Endothelial cell of umbilical vein (primary cell): ENCODE results near the gene SPATS1. TPM values are rescaled to one million over a fixed set of nuclear protein-coding genes. Genes with fewer than 3 reads are reported as not detected.

Experiments
- BruUV-seq: library from RNA; stranded (reverse); fragments of 400-500 nt; replicated peaks from 2 replicates; lab custom pipeline; 2021; lab: Mats Ljungman, UMichigan
- CTCF ChIA-PET: fragments of 300-600, 350-600 bp; sonication (Branson Sonifier 250); formaldehyde crosslinking; loops from one replicate; lab custom pipeline; 2021; ENCODE audit warnings: antibody characterized with exemption, inconsistent platforms; lab: Charles Lee
- POLR2A ChIA-PET: fragments of 300-600, 350-600 bp; sonication (Branson Sonifier 250); formaldehyde crosslinking; loops from one replicate; lab custom pipeline; 2021; ENCODE audit warnings: antibody characterized with exemption, inconsistent platforms; lab: Charles Lee
- DNase-seq: peaks from one replicate; pipeline ENCODE4 v3.0.0-alpha.2; 2011; ENCODE audit warnings: low read depth, low spot score
- FAIRE-seq: peaks from 2 replicates; lab custom pipeline; 2011; peaks lifted over from hg19 to GRCh38; lab: Jason Lieb, UNC
- H2AFZ ChIP-seq: 2 replicates; pipeline ENCODE4 v1.6.0; 2012; ENCODE audit warnings: low read depth, low read length, control low read depth, inconsistent platforms
- H3K27ac ChIP-seq: 2 replicates; pipeline ENCODE4 v1.5.1; 2011; ENCODE audit warnings: low read depth, mild to moderate bottlenecking, control low read depth, low read length, moderate library complexity; ENCODE audit not compliant: insufficient read depth
- H3K27me3 ChIP-seq, 2 experiments: 2 replicates each; pipeline versions ENCODE4 v1.6.0 to v1.6.1; 2011; ENCODE audit warnings: low read length in 2 of 2, mixed read lengths in 1 of 2; ENCODE audit not compliant: control insufficient read depth in 2 of 2, insufficient read depth in 2 of 2
- H3K36me3 ChIP-seq, 2 experiments: 2 replicates in 1 of 2; 3 replicates in 1 of 2; pipeline ENCODE4 v1.5.1; 2011; ENCODE audit warnings: low read length in 2 of 2, mild to moderate bottlenecking in 1 of 2, moderate library complexity in 1 of 2; ENCODE audit not compliant: control insufficient read depth in 2 of 2, insufficient read depth in 2 of 2; ENCODE audit errors: extremely low read depth in 1 of 2
- H3K4me1 ChIP-seq: 3 replicates; pipeline ENCODE4 v1.5.1; 2011; ENCODE audit warnings: mild to moderate bottlenecking, low read length; ENCODE audit not compliant: control insufficient read depth, insufficient read depth; ENCODE audit errors: extremely low read depth
- H3K4me2 ChIP-seq: 2 replicates; pipeline ENCODE4 v1.6.1; 2011; ENCODE audit warnings: low read length, control low read depth, mixed read lengths; ENCODE audit not compliant: insufficient read depth
- H3K4me3 ChIP-seq, 3 experiments: fragments of 200-600 bp in 1 of 3; sonication (generic), shearing (Covaris generic) in 1 of 3; replicated peaks in 1 of 3; 2 replicates each; pipeline ENCODE4 v1.5.1; 2011 to 2016; ENCODE audit warnings: control low read depth in 3 of 3, low read length in 3 of 3, mild to moderate bottlenecking in 2 of 3, inconsistent platforms in 1 of 3, low read depth in 1 of 3, moderate library complexity in 1 of 3; ENCODE audit not compliant: insufficient read depth in 1 of 3
- H3K79me2 ChIP-seq: 2 replicates; pipeline ENCODE4 v1.6.0; 2012; ENCODE audit warnings: low read length, inconsistent platforms; ENCODE audit not compliant: control insufficient read depth, insufficient read depth
- H3K9ac ChIP-seq: replicated peaks from 2 replicates; pipeline ENCODE3; 2011; ENCODE audit warnings: low read length, control low read depth; ENCODE audit not compliant: insufficient read depth; ENCODE audit errors: extremely low read depth
- H3K9me1 ChIP-seq: replicated peaks from 3 replicates; pipeline ENCODE4 v1.6.0; 2011; ENCODE audit warnings: mild to moderate bottlenecking, low read length; ENCODE audit not compliant: control insufficient read depth, insufficient read depth; ENCODE audit errors: extremely low read depth
- H3K9me3 ChIP-seq: replicated peaks from 2 replicates; pipeline ENCODE4 v1.5.1; 2012; ENCODE audit warnings: low read length, inconsistent platforms; ENCODE audit not compliant: control insufficient read depth, insufficient read depth
- H4K20me1 ChIP-seq: replicated peaks from 2 replicates; pipeline ENCODE3; 2011; ENCODE audit warnings: mild to moderate bottlenecking, low read length; ENCODE audit not compliant: control insufficient read depth, insufficient read depth; ENCODE audit errors: extremely low read depth
- CTCF ChIP-seq, 2 donors: IDR thresholded peaks; 1 replicate in 1 of 2; 2 replicates in 1 of 2; pipeline ENCODE4 v1.5.1; 2011; ENCODE audit warnings: low read length in 2 of 2, mild to moderate bottlenecking in 2 of 2, moderate library complexity in 2 of 2, control low read depth in 1 of 2, inconsistent platforms in 1 of 2, low read depth in 1 of 2; ENCODE audit not compliant: insufficient read depth in 1 of 2; ENCODE audit errors: extremely low read depth in 1 of 2
- EZH2 ChIP-seq: IDR thresholded peaks from 2 replicates; pipeline ENCODE4 v1.6.1; 2012; ENCODE audit warnings: borderline replicate concordance, low read depth, mild to moderate bottlenecking, moderate library complexity, low read length, inconsistent platforms; ENCODE audit not compliant: severe bottlenecking
- FOS ChIP-seq: IDR thresholded peaks from 2 replicates; pipeline ENCODE4 v1.6.1; 2011; ENCODE audit warnings: mild to moderate bottlenecking, low read length, moderate library complexity, borderline replicate concordance; ENCODE audit not compliant: insufficient read depth
- GATA2 ChIP-seq: IDR thresholded peaks from 2 replicates; pipeline ENCODE4 v1.7.0; 2011; ENCODE audit warnings: low read depth, mild to moderate bottlenecking, moderate library complexity, mixed read lengths, low read length; ENCODE audit not compliant: insufficient read length, insufficient read depth
- JUN ChIP-seq: IDR thresholded peaks from 2 replicates; pipeline ENCODE4 v1.6.1; 2011; ENCODE audit warnings: borderline replicate concordance, low read depth; ENCODE audit not compliant: insufficient read length, insufficient read depth
- MAX ChIP-seq: IDR thresholded peaks from 2 replicates; pipeline ENCODE4 v1.6.1; 2011; ENCODE audit not compliant: insufficient read depth, insufficient read length
- MYC ChIP-seq: IDR thresholded peaks from one replicate; pipeline ENCODE4 v1.6.1; 2011; ENCODE audit warnings: mild to moderate bottlenecking, low read depth, low read length
- POLR2A ChIP-seq: IDR thresholded peaks from 2 replicates; pipeline ENCODE4 v1.6.1; 2012; ENCODE audit warnings: low read depth, mild to moderate bottlenecking, control low read depth, low read length
- POLR2AphosphoS5 ChIP-seq: IDR thresholded peaks from 2 replicates; pipeline ENCODE4 v1.6.1; 2012; ENCODE audit warnings: low read depth, mild to moderate bottlenecking, control low read depth, low read length, moderate library complexity; ENCODE audit not compliant: insufficient read depth
- dilution Hi-C: fragments of 300-500 bp; cut with MboI; formaldehyde crosslinking; loops from one replicate; pipeline ENCODE4 v1.15.0; 2019; ENCODE audit warnings: low sequenced_read_pairs; ENCODE audit not compliant: extremely low pct_ligation_motif_present
- intact Hi-C: fragments of 100-400 bp; cut with micrococcal nuclease; formaldehyde crosslinking; loops from one replicate; pipeline ENCODE4 v1.10.0; 2022
- polyA plus RNA-seq, 4 experiments: library from polyadenylated mRNA; depleted of rRNA in 3 of 4; stranded (reverse) in 3 of 4; unstranded in 1 of 4; fragments of >200 nt; gene quantifications; 2 replicates each; pipeline versions ENCODE4 v1.2.1 to v1.2.3, GENCODE V29; 2011 to 2012; ENCODE audit warnings: missing spikeins in 1 of 4
- total RNA-seq: library from RNA; stranded (reverse); gene quantifications from 2 replicates; pipeline ENCODE4 v1.2.3, GENCODE V29; 2021

The SPATS1 gene
- total and polyA plus RNA-seq, 2 donors (not counting 3 experiments of a cell fraction or from before 2014, with no cell fraction given): not detected

- peaks cover 0 to 6% of the 10 kb centered on the region in 2 experiments for H3K36me3 ChIP-seq
- no peak overlapping the region for H2AFZ ChIP-seq
- peaks cover 9% of the 10 kb centered on the region for H3K79me2 ChIP-seq
- TF ChIP-seq CTCF (IDR thresholded peaks at IDR 0.05; ENCODE audit: extremely low read depth in 1 of 2, insufficient read depth in 1 of 2, low read depth in 1 of 2, low read length in 2 of 2): no peak
- TF ChIP-seq GATA2: no peak
- TF ChIP-seq JUN: no peak
- TF ChIP-seq POLR2A: no peak
- no peak overlapping the region for H3K4me3 ChIP-seq
- H4K20me1 ChIP-seq: no peaks in the 10 kb centered on the region
- peaks cover 11 to 14% of the 10 kb centered on the region in 2 experiments for H3K27me3 ChIP-seq
- H3K9ac ChIP-seq: no peak overlapping the region
- H3K4me1 ChIP-seq: peaks cover 7% of the 10 kb centered on the region
- DNase-seq: no peak
- no peak for FAIRE-seq
- CTCF ChIA-PET: no interaction called here
- no peak overlapping the region for H3K4me2 ChIP-seq
- H3K9me1 ChIP-seq: no peaks in the 10 kb centered on the region
- H3K27ac ChIP-seq: no peak overlapping the region
- POLR2A ChIA-PET: no interaction called here
- H3K9me3 ChIP-seq: no peaks in the 10 kb centered on the region
- intact Hi-C loops (no loop called here), dilution Hi-C loops (no loop called here)
- no TSS peak for BruUV-seq
Measured at GRCh38 chr6:44315516-44315915, 26.9 kb upstream of the SPATS1 start.

- Histone ChIP-seq H3K4me3 (no peak overlapping the region), H3K9me3 (no peaks in the 10 kb centered on the region), H2AFZ (no peak overlapping the region), H3K4me2 (no peak overlapping the region), H3K4me1 (peaks cover 7% of the 10 kb centered on the region), H3K9me1 (no peaks in the 10 kb centered on the region), H3K9ac (no peak overlapping the region), H3K36me3 (peaks cover 0 to 4% of the 10 kb centered on the region in 2 experiments), H3K27me3 (peaks cover 11 to 15% of the 10 kb centered on the region in 2 experiments), H4K20me1 (no peaks in the 10 kb centered on the region), H3K27ac (no peak overlapping the region), H3K79me2 (peaks cover 9% of the 10 kb centered on the region)
- intact Hi-C loops: no loop called here
- ChIA-PET POLR2A (no interaction called here), CTCF (no interaction called here)
- TF ChIP-seq MAX (no peak), MYC (no peak), POLR2A (no peak), EZH2 (no peak), POLR2AphosphoS5 (no peak), FOS (no peak), JUN (no peak), CTCF (IDR thresholded peaks at IDR 0.05; ENCODE audit: extremely low read depth in 1 of 2, insufficient read depth in 1 of 2, low read depth in 1 of 2, low read length in 2 of 2) (no peak), GATA2 (no peak)
- FAIRE-seq (no peak), DNase-seq (no peak)
- no TSS peak for BruUV-seq
- dilution Hi-C loops: no loop called here
Measured at GRCh38 chr6:44315951-44316350, 26.5 kb upstream of the SPATS1 start.
